GM06990 (cell line): ENCODE measurements around the gene RELL1.

Source experiments
- DNase-seq: peaks from one replicate; pipeline ENCODE4 v3.0.0-alpha.2; 2011; ENCODE audit not compliant: insufficient read length; ENCODE audit errors: extremely low read depth
- H3K27me3 ChIP-seq: replicated peaks from 2 replicates; pipeline ENCODE4 v1.6.0; 2011; ENCODE audit warnings: low read length; ENCODE audit not compliant: control insufficient read depth, insufficient read depth
- H3K36me3 ChIP-seq: 2 replicates; pipeline ENCODE4 v1.5.1; 2011; ENCODE audit warnings: low read length; ENCODE audit not compliant: control insufficient read depth, insufficient read depth
- H3K4me3 ChIP-seq: replicated peaks from 2 replicates; pipeline ENCODE4 v1.5.1; 2011; ENCODE audit warnings: low read depth, mild to moderate bottlenecking, control low read depth, low read length
- TF ChIP-seq, protein P1 (sequence below): IDR thresholded peaks from 2 replicates; pipeline ENCODE4 v1.5.1; 2011; ENCODE audit warnings: low read length, control low read depth, mild to moderate bottlenecking, inconsistent platforms; ENCODE audit not compliant: insufficient read depth, poor library complexity, severe bottlenecking

Gene RELL1

DNA sequence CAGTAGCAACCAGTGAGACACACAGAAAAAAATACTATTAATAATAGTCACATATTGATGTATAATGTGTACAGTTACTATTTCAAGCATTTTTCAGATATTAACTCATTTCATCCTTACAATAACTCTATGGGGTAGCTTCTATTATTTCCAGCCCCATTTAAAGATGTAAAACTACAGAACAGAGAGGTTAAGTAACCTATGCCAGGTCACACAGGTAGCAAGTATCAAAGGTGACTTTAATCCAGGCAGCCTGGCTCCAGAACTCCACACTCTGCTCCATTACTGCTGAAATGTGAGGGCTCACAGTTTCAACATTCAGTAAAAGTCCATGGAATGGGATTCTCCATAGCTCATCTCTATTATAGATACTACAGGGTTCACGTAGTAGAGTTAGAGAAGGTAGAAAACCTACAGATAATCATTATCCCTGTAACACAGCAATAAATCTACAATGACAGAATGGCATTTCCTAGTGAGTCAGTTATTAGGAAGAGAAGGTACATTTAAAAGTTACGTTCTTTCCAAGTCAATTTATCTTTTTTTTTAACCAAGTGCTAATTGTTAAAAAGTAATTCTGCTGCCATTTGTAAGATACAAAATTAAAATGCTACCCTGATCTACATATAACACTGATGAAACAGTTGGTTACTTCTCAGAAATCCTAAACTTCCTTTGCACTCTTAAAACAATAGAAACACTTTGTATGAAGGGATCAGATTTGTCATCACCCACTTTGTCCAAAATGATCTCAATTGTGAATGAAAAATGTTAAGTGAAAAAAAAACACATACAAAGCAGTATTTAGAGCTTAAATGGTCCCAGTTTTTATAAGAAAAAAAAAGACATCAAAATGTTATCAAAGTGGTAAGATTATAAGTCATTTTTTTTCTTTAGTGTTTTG is 18.7 kb downstream of the RELL1 start:
- TF ChIP-seq, protein P1, sequence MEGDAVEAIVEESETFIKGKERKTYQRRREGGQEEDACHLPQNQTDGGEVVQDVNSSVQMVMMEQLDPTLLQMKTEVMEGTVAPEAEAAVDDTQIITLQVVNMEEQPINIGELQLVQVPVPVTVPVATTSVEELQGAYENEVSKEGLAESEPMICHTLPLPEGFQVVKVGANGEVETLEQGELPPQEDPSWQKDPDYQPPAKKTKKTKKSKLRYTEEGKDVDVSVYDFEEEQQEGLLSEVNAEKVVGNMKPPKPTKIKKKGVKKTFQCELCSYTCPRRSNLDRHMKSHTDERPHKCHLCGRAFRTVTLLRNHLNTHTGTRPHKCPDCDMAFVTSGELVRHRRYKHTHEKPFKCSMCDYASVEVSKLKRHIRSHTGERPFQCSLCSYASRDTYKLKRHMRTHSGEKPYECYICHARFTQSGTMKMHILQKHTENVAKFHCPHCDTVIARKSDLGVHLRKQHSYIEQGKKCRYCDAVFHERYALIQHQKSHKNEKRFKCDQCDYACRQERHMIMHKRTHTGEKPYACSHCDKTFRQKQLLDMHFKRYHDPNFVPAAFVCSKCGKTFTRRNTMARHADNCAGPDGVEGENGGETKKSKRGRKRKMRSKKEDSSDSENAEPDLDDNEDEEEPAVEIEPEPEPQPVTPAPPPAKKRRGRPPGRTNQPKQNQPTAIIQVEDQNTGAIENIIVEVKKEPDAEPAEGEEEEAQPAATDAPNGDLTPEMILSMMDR: no peak
- H3K27me3 ChIP-seq: no peaks in the 10 kb centered on the region

DNA sequence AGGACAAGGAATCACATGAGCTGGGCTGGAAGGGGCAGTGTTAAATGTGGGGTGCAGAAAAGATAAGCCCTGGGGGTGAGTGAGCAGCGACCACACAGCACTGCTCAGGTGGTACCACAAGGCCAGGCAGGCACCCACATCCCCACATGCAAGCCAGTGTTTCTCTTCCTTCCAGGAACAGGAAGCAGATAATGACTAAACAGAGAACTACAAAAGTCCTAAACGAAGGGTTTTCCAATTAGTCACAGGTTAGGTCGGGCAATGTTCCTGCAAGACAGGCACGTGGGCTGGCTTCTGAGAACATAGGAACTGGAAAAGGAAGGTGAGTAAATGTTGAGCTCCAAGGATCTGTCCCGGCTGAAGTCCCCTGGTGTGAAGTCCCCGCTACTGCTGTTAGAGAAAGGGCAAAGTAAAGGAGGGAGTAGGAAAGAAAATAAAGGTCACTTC is 19.5 kb downstream of the RELL1 start:
- Histone ChIP-seq H3K36me3 (no peaks in the 10 kb centered on the region), H3K27me3 (no peaks in the 10 kb centered on the region), H3K4me3 (no peak overlapping the region; the same call in 1 of the 2 replicates)
- TF ChIP-seq, protein P1: no peak
- no peak for DNase-seq

More for the DNA sequence above, 18.7 kb downstream of the RELL1 start:
- Histone ChIP-seq H3K36me3 (no peaks in the 10 kb centered on the region), H3K4me3 (no peak overlapping the region)
- no peak for DNase-seq

DNA sequence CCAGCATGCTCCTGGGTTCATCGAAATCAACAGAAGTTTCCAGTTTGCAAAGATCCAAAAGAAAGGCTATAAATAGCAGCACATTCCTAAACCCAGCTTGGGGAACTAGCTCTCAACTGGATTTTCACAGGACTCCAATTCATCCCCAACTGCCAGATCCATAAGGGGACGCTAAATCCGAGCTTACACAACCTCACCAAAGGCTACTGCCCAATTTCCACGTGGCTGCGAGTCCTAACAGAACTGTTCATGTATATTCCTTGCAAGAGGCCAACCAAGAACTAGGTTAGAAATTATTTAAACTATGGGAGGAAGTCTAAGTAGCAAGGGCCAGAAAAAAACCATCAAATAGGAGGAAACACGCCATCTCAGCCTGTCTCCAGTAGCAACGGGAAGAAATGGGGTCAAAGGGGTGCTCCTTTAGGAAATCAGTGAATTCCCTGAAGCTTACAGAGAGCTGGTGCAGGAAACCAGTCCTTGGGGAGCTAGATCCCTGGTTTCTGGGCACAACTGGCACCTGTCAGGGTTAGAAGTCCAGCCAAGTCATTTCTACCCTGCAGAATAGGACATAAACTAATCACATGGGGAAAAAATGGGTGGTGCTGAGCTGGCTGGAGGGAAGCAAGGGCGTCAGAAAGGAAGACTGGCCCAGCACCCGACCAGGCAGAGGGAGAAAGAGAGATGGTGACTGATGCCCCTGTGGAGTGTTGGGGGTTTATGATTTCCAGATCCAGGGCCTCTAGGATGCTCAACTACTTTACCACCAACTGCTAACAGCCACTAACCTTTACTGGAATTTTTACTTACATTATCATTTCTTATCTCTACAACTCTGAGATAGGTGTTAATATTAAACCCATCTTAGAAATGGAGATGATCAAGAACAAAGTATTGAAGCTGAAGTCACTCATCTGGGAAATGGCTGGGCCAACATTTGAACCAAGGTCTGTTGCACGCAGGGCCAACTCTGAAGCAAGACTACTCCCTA is 20.5 kb downstream of the RELL1 start:
- TF ChIP-seq, protein P1: no peak
- no peak for DNase-seq
- no peaks in the 10 kb centered on the region for H3K36me3 ChIP-seq

DNA sequence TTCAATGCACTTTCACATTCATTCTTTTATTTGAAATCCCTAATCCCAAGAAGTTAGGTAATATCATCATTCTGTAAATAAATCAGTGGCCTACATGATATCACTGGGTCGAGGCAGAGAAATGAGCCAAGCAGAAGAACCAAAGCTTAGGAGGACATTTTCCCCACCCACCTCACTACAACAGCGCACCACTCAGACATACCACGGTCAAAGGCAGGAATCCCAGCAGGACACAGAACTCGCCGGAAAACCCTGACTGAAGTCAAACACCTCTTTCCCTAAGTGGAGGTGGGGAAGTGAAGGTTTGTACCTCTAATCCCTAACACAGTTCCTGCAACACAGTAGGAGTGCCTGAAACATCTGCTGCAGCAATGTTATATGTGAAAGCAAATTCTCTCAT is 21.5 kb downstream of the RELL1 start:
- Histone ChIP-seq H3K27me3 (no peaks in the 10 kb centered on the region), H3K36me3 (no peaks in the 10 kb centered on the region), H3K4me3 (no peak overlapping the region)
- DNase-seq: no peak
- TF ChIP-seq, protein P1: no peak

More for the DNA sequence above, 20.5 kb downstream of the RELL1 start:
- H3K27me3 ChIP-seq: no peaks in the 10 kb centered on the region
- no peak overlapping the region for H3K4me3 ChIP-seq

DNA sequence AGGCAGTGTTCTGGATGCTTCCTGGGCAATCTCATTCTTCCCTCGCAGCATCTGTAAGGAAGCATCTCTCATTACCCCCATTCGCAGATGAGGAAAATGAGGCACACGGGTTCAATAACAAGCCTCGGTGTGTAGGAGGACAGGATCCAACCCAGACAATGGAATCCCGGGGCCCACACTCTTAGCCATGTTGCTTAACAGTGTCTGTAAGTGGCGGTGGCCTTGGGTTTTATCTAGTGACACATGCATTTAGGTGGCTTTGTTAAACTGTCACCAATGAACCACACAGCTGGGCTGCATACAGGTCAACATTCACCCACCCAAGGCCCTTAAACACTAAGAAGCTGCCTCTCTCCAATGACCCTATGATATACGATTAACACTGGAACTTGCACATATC is 22.6 kb downstream of the RELL1 start:
- no peak for DNase-seq
- no peak overlapping the region for H3K4me3 ChIP-seq
- no peaks in the 10 kb centered on the region for H3K27me3 ChIP-seq
- H3K36me3 ChIP-seq: no peaks in the 10 kb centered on the region
- TF ChIP-seq, protein P1: no peak
